Gastroesophageal sphincter (tissue), 4 donors: ENCODE data around the gene EMX1. TPM values are rescaled to one million over a fixed set of nuclear protein-coding genes. Genes with fewer than 3 reads are reported as not detected.

Experiments used
- ATAC-seq: fragments of 150-250 bp; one replicate; pipeline ENCODE4 v1.9.1; 2016; ENCODE audit warnings: mild to moderate bottlenecking, moderate library complexity
- H3K27ac ChIP-seq, 4 donors: fragments of 200-600 bp; sonication (generic) in 3 of 4; 1 replicate in 3 of 4; 2 replicates in 1 of 4; pipeline ENCODE4 v1.5.1; 2016 to 2019
- H3K27me3 ChIP-seq: fragments of 200-600 bp; sonication (generic); one replicate; pipeline ENCODE4 v1.5.1; 2019
- H3K36me3 ChIP-seq, 2 donors: fragments of 200-600 bp; sonication (generic); one replicate each; pipeline ENCODE4 v1.5.1; 2019; ENCODE audit warnings: control low read depth in 1 of 2
- H3K4me1 ChIP-seq, 3 donors: fragments of 200-600 bp; sonication (generic); 1 replicate in 2 of 3; 2 replicates in 1 of 3; pipeline ENCODE4 v1.5.1; 2016 to 2019; ENCODE audit warnings: control low read depth in 2 of 3
- H3K4me3 ChIP-seq, 2 donors: fragments of 200-600 bp; sonication (generic); one replicate each; pipeline ENCODE4 v1.5.1; 2019; ENCODE audit warnings: mild to moderate bottlenecking in 1 of 2, moderate library complexity in 1 of 2
- H3K9me3 ChIP-seq, 3 donors: fragments of 200-600 bp; sonication (generic); one replicate each; pipeline ENCODE4 v1.5.1; 2017 to 2019; ENCODE audit warnings: control low read depth in 2 of 3
- EP300 ChIP-seq: sonication (generic); formaldehyde crosslinking; IDR thresholded peaks from one replicate; pipeline ENCODE4 v1.6.1; 2017; ENCODE audit warnings: antibody characterized with exemption, mild to moderate bottlenecking
- POLR2A ChIP-seq, 2 donors: fragments of 450-650 bp; IDR thresholded peaks; one replicate each; pipeline ENCODE4 v1.6.1; 2017; ENCODE audit warnings: antibody characterized with exemption in 2 of 2, mild to moderate bottlenecking in 2 of 2, moderate library complexity in 1 of 2
- POLR2AphosphoS5 ChIP-seq: sonication (generic); formaldehyde crosslinking; IDR thresholded peaks from one replicate; pipeline ENCODE4 v1.6.1; 2017; ENCODE audit warnings: antibody characterized with exemption
- WGBS, 2 donors: methylation state at CpG; one replicate each; pipeline ENCODE4 v1.1.5; 2018; ENCODE audit warnings: low coverage in 1 of 2; 5-methylcytosine and 5-hydroxymethylcytosine counted together
- total RNA-seq, 4 donors: library from RNA; depleted of rRNA; stranded (reverse); fragments of >200 nt; gene quantifications; one replicate each; pipeline ENCODE4 v1.1.0, GENCODE V29; 2016
- TF ChIP-seq, protein P1 (sequence below), 4 experiments: fragments of 200-600 bp in 2 of 4; fragments of 450-650 bp in 2 of 4; sonication (generic) in 1 of 4; IDR thresholded peaks; one replicate each; pipeline ENCODE4 v1.5.1; 2017 to 2019; ENCODE audit warnings: antibody characterized with exemption in 4 of 4, mild to moderate bottlenecking in 2 of 4, moderate library complexity in 2 of 4

The EMX1 gene
- total RNA-seq, 4 donors from 2014 or later, result 0.15 TPM; not detected in 3

DNA sequence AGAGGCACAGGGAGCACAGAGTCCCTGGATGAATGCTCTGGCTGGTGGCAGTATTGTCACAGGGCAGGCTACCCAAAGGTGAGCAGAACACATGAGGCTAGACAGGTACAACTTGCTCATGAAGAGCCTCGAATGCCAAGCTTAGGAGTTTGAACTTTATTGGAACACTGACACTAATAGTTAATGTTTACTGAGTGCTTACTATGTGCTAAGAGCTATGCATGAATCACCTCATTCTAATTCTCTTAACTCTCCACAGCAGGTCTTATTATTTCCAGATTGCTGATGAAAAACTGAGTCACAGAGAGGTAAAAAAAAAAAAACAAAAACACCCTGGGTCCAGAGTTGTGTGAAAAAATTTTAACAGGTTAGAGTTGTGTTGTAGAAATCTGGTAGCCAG is 6.1 kb upstream of the EMX1 start:
- H3K27ac ChIP-seq, result no peak overlapping the region
- peaks cover 0 to 2% (median 0%) of the 10 kb centered on the region in 3 donors for H3K9me3 ChIP-seq
- WGBS, 2 donors, result 80 to 100% methylated on average over 1 of the region's 1 CpG
- peaks cover 3 to 18% (median 14%) of the 10 kb centered on the region in 3 donors for H3K4me1 ChIP-seq
- no peak for ATAC-seq
- H3K27me3 ChIP-seq, result peaks cover 100% of the 10 kb centered on the region
- H3K4me3 ChIP-seq, result no peak overlapping the region
- no peaks in the 10 kb centered on the region for H3K36me3 ChIP-seq
- TF ChIP-seq POLR2A (IDR thresholded peaks at IDR 0.05), result no peak

DNA sequence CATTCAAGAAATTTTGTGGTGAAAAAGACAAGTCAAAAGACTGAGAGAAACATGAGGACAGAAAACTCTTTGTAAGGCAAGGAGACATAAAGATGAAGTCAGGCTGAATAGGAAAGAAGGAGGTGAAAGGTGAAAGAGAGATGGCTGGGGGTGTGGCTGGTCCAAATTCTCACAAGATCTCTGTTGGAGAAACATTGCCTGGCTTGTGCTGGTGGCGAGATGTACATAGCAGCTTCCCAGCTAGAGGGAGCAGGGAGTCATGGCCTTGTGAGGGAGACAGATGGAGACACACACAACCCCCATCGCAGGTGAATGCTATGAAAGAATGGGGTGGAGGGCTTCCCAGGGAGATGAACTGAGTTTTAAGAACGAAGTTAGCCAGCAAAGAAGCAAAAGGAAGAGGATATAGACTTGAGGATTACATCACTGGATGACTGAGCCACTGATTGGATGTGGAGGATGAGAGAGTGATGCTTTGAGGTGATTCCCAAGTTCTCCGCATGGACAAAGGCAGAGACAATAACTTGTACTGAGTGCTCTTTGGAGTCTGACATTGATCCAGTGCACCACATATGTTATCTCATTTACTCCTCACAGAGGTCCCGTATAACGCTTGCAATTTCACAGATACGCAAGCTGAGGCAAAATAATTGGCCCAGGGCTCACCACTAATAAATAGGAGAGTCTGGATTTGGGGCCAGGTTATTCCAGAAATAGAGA is 3.7 kb upstream of the EMX1 start:
- TF ChIP-seq POLR2AphosphoS5 (no peak), EP300 (no peak), POLR2A (IDR thresholded peaks at IDR 0.05) (no peak)
- TF ChIP-seq, protein P1, sequence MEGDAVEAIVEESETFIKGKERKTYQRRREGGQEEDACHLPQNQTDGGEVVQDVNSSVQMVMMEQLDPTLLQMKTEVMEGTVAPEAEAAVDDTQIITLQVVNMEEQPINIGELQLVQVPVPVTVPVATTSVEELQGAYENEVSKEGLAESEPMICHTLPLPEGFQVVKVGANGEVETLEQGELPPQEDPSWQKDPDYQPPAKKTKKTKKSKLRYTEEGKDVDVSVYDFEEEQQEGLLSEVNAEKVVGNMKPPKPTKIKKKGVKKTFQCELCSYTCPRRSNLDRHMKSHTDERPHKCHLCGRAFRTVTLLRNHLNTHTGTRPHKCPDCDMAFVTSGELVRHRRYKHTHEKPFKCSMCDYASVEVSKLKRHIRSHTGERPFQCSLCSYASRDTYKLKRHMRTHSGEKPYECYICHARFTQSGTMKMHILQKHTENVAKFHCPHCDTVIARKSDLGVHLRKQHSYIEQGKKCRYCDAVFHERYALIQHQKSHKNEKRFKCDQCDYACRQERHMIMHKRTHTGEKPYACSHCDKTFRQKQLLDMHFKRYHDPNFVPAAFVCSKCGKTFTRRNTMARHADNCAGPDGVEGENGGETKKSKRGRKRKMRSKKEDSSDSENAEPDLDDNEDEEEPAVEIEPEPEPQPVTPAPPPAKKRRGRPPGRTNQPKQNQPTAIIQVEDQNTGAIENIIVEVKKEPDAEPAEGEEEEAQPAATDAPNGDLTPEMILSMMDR (IDR thresholded peaks at IDR 0.05), result no peak
- no peaks in the 10 kb centered on the region for H3K36me3 ChIP-seq
- peaks cover 3 to 42% (median 36%) of the 10 kb centered on the region in 3 donors for H3K4me1 ChIP-seq
- H3K27ac ChIP-seq, result no peak overlapping the region
- peaks cover 100% of the 10 kb centered on the region for H3K27me3 ChIP-seq
- H3K4me3 ChIP-seq, result no peak overlapping the region
- WGBS, 2 donors, result 14 to 15% methylated on average over 6 to 7 of the region's 7 CpGs
- no peak for ATAC-seq
- no peaks in the 10 kb centered on the region for H3K9me3 ChIP-seq

- TF ChIP-seq EP300 (no peak), POLR2A (IDR thresholded peaks at IDR 0.05) (no peak)
- no peak overlapping the region for H3K4me3 ChIP-seq
- no peaks in the 10 kb centered on the region for H3K9me3 ChIP-seq
- peaks cover 3 to 47% (median 38%) of the 10 kb centered on the region in 3 donors for H3K4me1 ChIP-seq
- 9 to 12% methylated on average over 6 to 7 of the region's 7 CpGs for WGBS, 2 donors
- no peak for ATAC-seq
- H3K27me3 ChIP-seq, result peaks cover 100% of the 10 kb centered on the region
- H3K27ac ChIP-seq, result no peak overlapping the region
- no peaks in the 10 kb centered on the region for H3K36me3 ChIP-seq
Measured at GRCh38 chr2:72914206-72914559, 3.1 kb upstream of the EMX1 start.

GRCh38 chr2:72914589-72915319 is 2.6 kb upstream of the EMX1 start:
- Histone ChIP-seq H3K9me3 (no peaks in the 10 kb centered on the region), H3K4me3 (no peak overlapping the region), H3K4me1 (peaks cover 3 to 51% (median 39%) of the 10 kb centered on the region in 3 donors), H3K27ac (no peak overlapping the region), H3K27me3 (peaks cover 100% of the 10 kb centered on the region), H3K36me3 (no peaks in the 10 kb centered on the region)
- 5 to 6% methylated on average over 10 to 16 of the region's 17 CpGs for WGBS, 2 donors
- no peak for ATAC-seq
- no peak for TF ChIP-seq POLR2AphosphoS5
- TF ChIP-seq POLR2A (IDR thresholded peaks at IDR 0.05), result no peak
- TF ChIP-seq, protein P1 (IDR thresholded peaks at IDR 0.05), result no peak

DNA sequence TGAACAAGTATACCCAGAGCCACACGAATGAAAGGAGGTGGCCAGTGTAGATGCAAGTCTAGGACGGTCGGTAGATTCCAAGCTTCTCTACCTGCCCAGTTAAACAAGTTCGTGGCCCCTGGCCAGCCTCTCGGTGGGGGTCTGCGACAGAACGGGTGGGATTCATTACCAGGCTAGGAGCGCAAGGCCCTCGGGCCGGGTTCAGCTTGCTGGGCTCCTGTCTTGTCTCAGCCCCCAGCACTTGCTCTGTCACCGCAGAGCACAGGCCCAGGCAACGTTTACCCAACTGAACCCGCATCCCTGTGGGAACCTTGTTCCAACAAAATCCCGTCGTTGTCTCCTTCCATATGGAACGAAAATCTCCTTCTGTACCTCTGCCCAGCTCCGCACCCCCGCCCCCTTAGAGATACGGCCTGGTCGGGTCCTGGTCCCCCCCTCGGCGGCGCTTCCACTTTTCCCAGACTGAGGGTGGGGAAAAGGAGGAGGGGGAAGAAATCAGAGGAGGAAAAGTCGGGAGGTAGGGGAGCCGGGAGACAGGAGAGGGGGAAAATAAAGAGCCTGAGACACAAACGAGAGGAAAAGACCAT is 1.9 kb upstream of the EMX1 start:
- H3K27ac ChIP-seq, result no peak overlapping the region
- H3K4me1 ChIP-seq, result peaks cover 3 to 58% (median 46%) of the 10 kb centered on the region in 3 donors
- no peak for ATAC-seq
- no peaks in the 10 kb centered on the region for H3K36me3 ChIP-seq
- H3K9me3 ChIP-seq, result no peaks in the 10 kb centered on the region
- 0 to 6% methylated on average over 5 of the region's 26 CpGs for WGBS, 2 donors
- TF ChIP-seq EP300, result no peak
- TF ChIP-seq POLR2A (IDR thresholded peaks at IDR 0.05), result no peak
- no peak for TF ChIP-seq POLR2AphosphoS5
- TF ChIP-seq, protein P1 (IDR thresholded peaks at IDR 0.05), result no peak
- H3K27me3 ChIP-seq, result peaks cover 100% of the 10 kb centered on the region
- peak overlapping the region in 1 of 2 donors; percentile 48 for H3K4me3 ChIP-seq
